ENCODE data around the gene KCNQ4.

DNA sequence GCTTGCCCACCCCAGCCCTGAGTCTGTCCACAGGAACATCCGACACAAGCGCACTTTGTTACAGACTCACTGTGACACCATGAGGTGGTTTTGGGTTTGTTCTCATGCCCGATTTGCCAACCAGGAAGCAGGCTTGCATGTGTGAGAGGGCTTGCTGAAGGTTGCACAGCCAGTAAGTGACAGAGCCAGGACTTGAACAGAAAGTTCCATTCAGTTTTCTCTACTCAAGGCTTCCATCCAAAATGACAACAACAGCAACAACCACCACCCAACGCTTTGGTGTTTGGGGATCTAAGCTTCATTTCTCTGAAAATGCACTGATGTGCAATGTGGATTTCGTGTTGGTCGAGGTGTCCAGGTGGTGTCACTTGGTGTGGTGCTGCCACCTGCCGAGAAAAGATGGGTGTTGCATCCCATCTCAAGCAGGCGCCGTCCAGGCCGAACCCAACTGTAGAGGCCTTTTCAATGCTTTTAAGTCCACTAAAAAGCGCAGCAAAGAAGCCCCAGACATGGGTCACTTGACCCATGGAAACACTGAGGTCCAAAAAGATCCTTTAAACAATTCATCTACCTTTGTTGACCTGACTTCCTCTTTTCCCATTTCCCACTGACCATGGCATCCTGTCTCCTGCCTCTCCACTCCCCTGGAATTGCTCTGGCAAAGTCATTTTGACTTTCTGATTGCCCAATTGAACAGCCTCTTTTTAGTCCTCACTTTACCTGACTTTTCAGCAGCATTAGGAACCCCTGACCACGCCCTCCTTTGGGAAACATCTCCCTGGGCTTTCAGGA is 66.4 kb downstream of the KCNQ4 start:
- TF ChIP-seq, protein P1, sequence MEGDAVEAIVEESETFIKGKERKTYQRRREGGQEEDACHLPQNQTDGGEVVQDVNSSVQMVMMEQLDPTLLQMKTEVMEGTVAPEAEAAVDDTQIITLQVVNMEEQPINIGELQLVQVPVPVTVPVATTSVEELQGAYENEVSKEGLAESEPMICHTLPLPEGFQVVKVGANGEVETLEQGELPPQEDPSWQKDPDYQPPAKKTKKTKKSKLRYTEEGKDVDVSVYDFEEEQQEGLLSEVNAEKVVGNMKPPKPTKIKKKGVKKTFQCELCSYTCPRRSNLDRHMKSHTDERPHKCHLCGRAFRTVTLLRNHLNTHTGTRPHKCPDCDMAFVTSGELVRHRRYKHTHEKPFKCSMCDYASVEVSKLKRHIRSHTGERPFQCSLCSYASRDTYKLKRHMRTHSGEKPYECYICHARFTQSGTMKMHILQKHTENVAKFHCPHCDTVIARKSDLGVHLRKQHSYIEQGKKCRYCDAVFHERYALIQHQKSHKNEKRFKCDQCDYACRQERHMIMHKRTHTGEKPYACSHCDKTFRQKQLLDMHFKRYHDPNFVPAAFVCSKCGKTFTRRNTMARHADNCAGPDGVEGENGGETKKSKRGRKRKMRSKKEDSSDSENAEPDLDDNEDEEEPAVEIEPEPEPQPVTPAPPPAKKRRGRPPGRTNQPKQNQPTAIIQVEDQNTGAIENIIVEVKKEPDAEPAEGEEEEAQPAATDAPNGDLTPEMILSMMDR (IDR thresholded peaks at IDR 0.05) = peak; percentile 98
- no peak for TF ChIP-seq EZH2 (IDR thresholded peaks at IDR 0.05; ENCODE audit: borderline replicate concordance, insufficient read depth, low read depth, low read length, poor library complexity, severe bottlenecking)

Data from B cell (primary cell).